Peyer's patch (tissue), 4 donors: ENCODE measurements around the gene CD52.

Experiments
- POLR2A ChIP-seq, 2 donors: fragments of 450-650 bp; IDR thresholded peaks; one replicate each; pipeline ENCODE4 v1.5.1; 2017; ENCODE audit warnings: antibody characterized with exemption in 2 of 2, mild to moderate bottlenecking in 2 of 2, moderate library complexity in 2 of 2
- TF ChIP-seq, protein P1 (sequence below), 6 experiments: fragments of 450-650 bp in 4 of 6; fragments of 200-600 bp in 2 of 6; sonication (generic) in 1 of 6; IDR thresholded peaks; one replicate each; pipeline ENCODE4 v1.5.1; 2017 to 2019; ENCODE audit warnings: antibody characterized with exemption in 6 of 6, mild to moderate bottlenecking in 3 of 6, moderate library complexity in 1 of 6

DNA sequence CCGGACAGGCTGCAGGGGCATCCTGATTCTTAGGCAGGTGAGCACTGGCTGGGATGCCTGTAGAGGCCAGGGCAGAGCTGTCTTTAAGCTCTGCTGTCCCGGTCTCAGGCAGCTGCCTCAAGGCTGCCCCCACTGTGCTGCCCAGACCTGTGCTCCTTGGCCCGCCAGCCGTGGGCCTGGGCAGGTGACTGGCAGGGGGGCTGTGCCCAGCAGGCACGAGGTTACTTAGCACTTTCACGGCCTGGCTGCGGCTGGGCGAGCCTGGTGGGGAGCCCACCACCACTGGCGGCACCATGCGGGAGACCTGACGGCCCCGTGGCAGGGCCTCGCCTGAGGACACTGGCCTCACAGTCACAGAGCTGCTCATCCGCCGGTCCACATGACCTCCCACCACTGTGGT lies 28.0 kb downstream of the CD52 start:
- TF ChIP-seq, protein P1, sequence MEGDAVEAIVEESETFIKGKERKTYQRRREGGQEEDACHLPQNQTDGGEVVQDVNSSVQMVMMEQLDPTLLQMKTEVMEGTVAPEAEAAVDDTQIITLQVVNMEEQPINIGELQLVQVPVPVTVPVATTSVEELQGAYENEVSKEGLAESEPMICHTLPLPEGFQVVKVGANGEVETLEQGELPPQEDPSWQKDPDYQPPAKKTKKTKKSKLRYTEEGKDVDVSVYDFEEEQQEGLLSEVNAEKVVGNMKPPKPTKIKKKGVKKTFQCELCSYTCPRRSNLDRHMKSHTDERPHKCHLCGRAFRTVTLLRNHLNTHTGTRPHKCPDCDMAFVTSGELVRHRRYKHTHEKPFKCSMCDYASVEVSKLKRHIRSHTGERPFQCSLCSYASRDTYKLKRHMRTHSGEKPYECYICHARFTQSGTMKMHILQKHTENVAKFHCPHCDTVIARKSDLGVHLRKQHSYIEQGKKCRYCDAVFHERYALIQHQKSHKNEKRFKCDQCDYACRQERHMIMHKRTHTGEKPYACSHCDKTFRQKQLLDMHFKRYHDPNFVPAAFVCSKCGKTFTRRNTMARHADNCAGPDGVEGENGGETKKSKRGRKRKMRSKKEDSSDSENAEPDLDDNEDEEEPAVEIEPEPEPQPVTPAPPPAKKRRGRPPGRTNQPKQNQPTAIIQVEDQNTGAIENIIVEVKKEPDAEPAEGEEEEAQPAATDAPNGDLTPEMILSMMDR (IDR thresholded peaks at IDR 0.05): no peak
- no peak for TF ChIP-seq POLR2A (IDR thresholded peaks at IDR 0.05)
